NCI-H524 treated with DMSO at 0.1 percent for 48 hours (cell line): ENCODE data around the gene PHPT1.
A peak's percentile ranks its signal among the peaks of the same experiment; 100 is the strongest.
"Not testable (repeated sequence)": the region's sequence is repeated elsewhere in the genome, so short reads cannot be mapped to it uniquely, and the experiment has no call there.

ENCODE experiments used
- DNase-seq: peaks from one replicate; lab custom pipeline; 2025; lab: John Stamatoyannopoulos, UW

PHPT1 gene

DNA sequence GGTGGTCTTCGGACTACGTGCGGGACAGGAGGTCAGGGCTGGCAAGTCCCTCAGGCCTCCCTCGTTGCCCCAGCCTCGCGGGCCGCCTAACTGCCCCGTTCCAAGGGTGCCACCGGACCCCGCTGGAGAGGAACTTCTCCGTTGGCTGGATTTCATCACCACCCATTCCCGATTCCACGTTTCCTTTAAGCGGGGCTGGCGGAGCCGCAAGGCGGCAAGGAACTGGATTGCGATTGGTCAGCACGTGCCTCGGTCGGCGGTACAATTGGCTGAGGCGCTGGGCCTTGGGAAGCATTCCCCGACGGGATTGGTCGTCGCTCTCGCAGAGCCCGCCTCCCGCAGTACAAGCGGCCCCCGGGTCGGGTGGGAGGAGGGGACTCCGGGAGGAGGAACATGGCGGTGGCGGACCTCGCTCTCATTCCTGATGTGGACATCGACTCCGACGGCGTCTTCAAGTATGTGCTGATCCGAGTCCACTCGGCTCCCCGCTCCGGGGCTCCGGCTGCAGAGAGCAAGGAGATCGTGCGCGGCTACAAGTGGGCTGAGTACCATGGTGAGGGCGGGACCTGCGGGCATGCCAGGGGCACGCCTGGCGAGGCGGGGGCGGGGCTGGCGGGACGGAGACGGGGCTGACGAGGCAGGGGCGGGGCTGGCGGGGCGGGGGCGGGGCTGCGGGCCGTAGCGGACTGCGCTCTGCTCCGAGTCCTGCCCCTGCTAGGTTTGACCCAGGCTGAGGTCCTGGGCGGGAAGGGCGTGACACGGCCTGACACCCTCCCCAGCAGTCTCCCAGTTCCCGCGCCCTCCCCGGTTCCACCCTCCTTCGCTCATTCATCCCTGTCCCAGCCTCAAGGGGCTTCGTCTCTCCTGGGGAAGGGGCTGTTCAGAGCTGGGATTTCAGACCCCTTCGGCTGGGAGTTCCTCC, at the start of gene PHPT1:
Gene PHPT1, plus strand, starts transcription at position 372 of the 922 bp plus-strand sequence. Its CDS starts 22 bp downstream, at position 394.
- DNase-seq, result peak; percentile 97

DNA sequence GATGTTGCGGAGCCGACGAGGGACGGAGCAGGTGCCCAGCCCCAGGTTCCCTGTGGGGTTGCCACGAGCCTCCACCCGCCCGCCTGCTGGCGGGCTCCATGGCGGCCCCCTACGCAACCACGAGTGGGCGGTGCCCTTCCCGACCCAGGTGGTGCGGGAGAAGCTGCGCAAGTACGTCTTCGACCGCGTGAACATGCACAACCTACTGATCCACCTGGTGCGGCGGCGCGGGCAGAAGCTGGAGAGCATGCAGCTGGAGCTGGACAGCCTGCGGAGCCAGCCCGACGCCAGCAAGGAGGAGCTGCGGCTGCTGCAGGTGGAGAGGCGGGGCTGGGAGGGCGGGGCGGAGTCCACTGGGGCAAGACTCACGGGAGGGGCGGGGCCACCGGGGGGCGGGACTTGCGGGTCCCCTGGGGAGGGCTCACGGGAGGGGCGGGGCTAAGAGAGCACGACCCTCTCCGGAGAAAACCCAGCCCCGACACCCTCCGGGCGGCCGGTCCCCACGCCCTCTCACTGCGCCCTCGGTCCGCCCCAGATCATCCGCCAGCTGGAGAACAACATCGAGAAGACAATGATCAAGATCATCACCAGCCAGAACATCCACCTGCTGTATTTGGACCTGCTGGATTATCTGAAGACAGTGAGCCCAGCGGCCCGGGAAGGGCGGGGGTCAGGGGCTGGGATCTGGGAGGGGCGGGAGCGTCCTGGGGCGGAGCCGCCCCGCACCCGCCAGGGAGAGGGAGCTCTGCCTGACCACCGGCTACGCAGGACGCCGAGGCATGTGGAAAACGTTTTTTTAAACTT, 49.2 kb upstream of the PHPT1 start:
- peak; percentile 73 for DNase-seq

DNA sequence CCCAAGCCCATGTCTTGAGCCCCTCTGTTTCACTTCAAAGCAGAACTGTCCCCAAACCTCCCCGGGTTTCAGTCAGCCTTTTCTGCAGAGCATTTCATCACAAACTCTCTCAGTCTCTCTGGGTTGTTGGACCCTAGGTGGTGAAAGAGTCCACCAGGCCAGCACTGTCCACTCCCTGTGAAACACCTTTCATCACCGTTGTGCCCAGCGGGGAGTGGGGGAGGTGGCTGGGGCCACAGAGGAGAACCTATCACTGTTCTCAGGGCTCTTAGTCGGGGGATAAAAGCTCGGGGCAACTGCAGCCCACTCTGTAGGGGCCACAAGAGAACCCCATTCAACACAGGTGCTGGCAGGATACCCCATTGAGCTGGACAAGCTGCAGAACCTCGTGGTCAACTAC, 46.9 kb upstream of the PHPT1 start:
- DNase-seq, result no peak

DNA sequence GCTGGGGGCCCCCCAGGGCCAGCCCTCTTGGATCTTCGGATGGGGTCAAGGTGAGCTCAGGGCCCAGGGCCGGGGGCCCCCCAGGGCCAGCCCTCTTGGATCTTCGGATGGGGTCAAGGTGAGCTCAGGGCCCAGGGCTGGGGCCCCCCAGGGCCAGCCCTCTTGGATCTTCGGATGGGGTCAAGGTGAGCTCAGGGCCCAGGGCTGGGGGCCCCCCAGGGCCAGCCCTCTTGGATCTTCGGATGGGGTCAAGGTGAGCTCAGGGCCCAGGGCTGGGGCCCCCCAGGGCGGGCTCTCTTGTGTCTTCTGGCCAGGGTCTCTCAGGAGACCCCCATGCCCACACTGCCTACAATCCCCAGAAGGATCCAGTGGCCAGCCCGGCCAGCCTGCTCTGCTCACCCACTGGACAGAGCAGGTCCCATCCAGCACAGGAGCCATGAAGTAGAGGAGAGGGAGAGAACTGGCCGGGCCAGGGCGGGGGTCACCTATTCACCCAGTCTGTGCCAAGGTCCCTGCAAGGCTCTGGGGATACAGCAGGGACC, 46.1 kb upstream of the PHPT1 start:
- DNase-seq, result not testable (repeated sequence)

DNA sequence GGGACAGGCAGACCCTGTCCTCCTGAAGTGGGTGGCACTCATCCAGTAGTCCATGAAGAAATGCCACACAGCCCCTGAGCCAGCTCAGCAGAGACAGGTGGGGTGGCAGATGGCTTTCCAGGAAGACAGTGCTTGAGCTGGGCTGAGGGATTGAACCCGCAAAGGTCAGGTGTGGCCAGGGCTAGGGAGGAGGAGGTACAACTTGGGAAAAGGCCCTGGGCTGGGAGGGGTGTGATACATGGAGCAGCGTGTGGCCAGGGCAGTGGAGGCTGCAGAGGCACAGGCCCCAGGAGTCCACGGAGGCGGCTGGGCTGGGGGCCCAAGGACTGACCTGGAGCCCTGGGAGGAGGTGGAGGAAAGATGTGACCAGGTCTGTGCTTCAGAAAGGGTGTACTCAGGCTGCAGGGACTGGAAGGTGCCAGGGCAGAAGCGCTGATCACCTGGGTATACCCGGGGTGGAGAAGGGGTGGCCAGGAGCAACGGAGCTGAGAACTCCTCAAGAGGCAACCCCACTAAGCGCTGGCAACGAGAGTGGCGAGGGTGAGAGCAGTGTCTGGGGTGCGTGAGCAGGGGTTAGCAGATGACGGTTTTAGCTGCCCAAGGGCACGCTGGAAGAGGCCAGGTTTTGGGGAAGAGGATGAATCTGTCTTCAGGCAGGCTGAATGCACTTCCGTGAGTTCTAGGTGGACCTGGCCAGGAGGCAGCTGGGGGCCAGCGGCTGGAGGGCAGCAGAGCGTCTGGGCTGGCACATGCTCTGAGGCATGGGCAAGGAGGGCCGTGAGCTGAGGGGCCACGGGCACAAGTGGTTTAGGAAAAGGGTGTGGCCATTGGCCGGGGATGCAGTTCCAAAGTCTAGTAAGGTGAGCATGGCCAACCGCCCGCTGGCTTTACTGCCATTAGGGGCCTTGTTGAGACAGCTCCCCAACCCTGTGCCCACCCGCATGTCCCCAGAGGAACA, 45.4 kb upstream of the PHPT1 start:
- peak; percentile 62 for DNase-seq

DNA sequence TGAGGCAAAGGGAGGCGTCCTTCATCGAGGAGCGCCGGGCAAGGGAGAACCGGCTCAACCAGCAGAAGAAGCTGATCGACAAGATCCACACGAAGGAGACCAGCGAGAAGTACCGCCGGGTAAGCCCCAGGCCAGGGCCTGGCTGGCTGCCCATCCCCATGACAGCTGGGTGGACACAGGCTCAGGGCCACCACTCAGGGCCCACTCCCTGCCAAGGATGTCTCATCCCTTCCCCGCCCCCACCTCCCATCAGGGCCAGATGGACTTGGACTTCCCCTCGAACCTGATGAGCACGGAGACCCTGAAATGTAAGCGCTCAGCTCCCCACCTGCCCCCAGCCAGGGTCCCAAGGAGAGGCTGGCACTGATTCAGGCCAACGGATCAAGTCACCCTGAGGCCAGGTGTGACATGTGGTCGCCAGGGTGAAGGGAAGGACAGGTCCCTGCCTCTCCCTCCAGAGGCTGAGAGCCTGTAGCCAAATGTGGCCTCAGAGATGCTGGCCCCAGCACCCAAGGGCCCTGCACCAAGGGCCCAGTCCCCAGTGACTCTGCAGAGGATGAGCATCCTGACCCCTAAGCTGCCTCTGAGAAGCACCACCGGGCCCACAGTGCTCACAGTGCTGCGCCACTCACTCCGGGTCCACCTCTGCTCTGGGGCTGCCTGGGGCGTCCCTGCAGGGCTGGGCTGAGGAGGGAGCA, 44.6 kb upstream of the PHPT1 start:
- DNase-seq, result no peak

DNA sequence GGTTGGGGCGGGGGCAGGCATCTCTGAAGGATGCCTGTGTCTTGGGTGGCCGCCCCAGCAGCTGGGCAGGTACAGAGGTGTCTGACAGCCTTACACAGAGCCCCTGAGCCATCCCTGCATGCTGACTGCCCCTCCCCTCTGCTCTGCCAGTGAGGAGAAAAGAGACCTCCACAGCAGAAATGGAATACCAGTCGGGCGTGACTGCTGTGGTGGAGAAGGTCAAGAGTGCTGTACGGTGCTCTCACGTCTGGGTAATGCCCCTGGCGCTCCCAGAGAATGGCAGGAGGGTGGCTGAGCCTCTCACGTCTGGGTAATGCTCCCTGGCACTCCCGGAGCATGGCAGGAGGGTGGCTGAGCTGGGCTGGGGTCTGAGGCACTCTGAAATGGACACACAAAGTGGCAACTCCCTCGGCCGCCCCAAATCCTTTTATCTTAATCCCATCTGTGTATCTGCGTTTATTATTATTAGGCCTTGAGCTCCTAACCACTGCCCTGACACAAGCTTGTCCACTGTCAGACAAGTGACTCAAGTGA, 43.9 kb upstream of the PHPT1 start:
- DNase-seq, result no peak

DNA sequence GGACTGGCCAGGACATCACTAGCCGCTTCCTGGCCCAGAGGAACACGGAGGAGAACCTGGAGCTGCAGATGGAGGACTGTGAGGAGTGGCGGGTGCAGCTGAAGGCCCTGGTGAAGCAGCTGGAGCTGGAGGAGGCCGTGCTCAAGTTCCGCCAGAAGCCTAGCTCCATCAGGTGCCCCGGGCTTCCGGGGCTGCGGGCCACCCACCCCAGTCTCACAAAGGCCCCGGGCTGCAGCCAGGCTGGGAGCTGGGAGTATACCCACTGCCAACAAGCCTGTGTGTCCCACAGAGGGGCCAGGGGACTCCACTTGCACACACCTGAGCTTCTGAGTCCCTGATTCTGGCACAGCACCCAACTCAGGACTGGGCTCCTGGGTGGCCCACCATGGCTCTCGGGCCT, 43.1 kb upstream of the PHPT1 start:
- no peak for DNase-seq

DNA sequence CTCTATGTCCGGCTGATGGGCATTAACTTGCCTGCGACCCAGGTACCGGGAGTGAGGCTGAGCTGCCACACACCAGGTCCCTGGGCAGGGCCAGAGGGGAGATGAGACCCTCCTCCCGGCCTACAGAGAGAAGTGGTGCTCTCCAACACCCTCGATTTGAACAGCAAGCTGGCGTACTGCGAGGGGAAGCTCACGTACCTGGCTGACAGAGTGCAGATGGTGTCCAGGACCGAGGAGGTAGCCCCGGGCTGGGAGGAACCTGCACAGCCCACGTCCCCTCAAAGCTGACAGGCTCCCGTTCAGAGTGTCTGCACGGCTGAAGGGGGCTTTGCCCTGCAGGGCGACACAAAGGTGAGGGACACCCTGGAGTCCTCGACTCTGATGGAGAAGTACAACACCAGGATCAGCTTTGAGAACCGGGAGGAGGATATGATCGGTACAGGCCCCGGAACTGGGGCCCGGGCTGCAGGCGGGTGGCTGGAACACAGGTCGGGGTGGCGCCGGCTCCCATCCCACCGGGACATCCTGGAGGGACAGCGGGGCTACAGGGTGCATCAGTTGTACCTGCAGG, 42.5 kb upstream of the PHPT1 start:
- DNase-seq, result no peak

DNA sequence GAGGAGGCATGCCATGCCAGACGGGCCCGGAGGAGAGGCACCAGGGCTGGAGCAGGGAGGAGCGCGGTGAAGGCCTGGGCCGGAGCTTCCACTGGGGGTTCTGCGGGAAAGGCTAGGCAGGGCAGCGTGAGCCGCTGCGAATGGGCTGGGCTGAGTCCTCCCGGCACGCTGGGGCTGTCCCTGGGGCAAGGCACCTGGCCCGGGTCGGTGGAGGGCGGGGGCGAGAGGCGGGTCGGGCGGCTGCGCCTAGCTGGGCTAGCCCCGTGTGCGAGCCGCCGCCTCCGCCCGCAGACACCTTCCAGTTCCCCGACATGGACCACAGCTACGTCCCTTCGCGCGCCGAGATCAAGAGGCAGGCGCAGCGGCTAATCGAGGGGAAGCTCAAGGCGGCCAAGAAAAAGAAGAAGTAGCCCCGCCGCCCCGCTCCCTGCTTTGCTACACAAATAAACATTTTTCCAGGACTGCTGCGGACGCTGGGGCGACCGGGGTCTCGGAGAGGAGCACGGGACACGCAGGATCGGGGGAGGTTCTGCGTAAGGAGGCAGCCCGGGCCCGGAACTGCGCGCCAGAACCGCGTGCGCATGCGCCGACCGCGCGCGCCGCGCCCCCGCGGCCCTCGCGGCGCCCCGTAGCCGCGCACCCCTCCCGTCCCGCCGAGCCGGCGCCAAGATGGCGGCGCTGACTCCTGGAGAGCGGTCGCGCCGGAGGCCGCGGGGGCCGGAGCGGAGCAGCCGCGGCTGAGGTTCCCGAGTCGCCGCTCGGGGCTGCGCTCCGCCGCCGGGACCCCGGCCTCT, 41.7 kb upstream of the PHPT1 start, which contains the start of gene RABL6:
Gene RABL6, plus strand, starts transcription at position 668 of the 794 bp plus-strand sequence. CDS start 249 bp downstream, outside the sequence.
- DNase-seq, result no peak

DNA sequence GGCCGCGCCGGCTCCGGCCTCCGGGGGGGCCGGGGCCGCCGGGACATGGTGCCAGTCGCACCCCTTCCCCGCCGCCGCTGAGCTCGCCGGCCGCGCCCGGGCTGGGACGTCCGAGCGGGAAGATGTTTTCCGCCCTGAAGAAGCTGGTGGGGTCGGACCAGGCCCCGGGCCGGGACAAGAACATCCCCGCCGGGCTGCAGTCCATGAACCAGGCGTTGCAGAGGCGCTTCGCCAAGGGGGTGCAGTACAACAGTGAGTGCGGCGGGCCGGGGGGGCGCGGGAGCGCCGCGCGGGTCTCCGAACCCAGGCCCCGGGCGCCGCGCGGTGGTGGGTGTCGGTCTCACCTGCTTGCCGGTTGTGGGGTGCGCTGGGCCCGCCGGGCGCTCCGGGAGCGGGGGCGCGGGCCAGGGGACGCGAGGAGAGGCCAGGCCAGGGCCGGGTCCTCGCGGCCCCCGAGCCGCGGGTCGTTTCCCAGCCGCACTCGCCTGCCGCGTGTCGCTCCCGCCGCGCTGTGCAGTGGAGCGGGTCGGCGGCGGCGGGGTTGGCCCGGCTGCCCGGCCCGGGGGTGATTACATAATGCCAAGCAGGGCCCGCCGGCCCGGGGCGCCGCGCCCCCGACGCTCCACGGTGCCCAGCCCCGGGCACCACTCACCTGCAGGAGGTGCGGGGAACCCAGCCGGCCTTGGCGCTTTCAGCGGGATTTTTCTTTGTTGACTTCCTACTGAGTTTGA, 41.0 kb upstream of the PHPT1 start:
- DNase-seq, result no peak

DNA sequence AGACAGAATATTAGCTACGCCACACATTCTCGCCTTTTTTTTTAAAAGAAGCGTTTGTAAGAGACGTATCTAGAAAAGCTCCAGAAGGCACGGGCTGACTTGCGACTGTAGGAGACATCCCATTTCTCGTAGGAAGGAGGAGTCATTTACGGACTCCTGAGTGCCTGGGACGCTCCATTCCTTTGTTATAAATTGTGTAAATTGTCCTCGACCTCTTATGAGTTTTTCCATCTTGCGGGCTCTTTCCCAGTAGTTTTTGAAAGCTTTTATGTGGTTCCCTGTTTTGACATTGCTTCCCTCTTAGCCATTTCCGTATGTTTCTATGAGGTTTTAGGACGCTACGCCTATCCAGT, 40.4 kb upstream of the PHPT1 start:
- no peak for DNase-seq

DNA sequence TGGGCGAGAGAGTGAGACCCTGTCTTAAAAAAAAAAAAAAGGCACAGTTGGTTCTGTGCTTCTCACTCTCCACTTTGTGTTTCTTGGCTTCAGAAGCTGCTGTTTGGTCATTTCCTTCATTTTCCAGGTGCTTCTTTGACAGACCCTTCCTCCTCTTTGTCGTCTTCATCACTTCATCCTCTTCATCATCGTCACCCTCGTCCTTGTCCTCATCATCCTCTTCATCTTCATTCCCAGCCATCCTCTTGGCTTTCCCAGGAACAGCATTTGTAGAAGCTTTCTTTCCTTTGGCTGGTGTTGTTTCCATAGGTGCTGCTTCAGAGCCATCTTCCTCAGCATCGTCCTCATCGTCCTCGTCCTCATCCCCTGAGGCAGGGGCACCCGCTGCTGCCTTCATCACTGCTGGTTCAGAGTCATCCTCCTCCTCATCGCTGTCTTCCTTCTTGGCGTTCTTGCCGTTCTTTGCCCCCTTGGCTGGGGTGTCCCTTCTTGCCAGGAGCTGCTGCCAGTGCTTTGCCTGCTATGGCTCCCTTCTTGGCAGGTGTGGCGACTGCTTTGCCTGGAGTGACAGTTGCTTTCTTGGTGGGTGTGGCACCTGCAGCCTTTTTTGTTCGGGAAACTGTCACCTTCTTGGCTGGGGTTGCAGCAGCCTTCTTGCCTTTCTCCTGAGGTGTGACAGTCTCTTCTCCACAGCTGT, 34.3 kb upstream of the PHPT1 start:
- no peak for DNase-seq

DNA sequence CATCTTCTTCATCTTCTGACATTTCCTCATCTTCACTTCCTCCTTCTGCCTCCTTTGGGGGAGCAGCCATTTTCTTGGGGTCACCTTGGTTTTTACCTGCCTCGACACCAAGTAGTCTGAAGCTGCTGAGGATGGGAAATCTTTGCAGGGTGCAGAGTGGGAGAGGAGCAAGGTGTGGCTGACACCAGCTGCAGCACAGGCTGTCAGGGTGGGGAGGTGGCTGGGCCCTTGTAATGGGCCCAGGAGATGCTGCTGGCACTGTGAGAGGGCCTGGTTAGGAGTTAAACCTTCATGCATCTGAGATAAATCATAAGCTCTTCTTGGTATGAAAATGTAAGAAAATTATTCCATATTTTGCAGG, 33.8 kb upstream of the PHPT1 start:
- DNase-seq, result no peak

DNA sequence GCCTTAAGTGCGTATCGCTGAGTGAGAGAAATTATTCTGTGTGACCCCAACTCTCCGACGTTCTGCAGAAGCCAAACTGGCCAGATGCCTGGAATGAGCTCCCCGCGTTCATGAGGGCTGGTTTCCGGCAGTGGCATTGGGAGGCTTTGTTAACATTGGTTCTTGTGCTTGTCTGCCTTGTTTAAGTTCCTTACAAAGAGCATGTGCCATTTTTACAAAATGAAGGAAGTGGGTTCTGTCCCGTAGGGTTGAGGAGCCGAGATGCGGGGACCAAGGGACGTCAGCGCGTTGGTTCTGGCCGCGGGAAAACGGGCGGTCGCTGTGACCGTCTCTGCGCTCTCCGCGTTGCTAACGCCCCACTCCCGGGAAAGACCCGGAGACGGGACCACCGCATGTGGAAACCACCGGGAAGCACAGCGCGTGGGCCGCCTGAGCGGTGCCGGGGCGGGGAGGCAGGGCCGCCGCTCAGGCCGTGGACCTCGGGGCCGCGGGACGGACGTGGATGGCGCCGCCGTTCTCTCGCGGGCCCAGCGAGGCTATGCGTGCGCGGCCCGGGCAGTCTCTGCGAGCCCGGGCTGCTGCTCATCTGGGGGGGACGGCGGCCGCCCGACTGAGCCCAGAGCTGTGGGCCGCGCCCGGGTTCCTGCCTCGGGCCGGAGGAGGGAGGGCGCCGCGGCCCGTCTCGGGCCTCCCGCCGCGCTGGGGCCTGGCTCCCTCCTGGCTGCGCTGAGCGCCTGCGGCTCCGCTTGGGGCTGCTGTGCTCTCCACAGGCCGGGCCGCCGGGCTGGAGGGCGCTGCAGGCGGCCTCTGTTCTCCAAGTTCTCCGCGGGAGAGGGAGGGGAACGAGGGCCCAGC, 28.0 kb upstream of the PHPT1 start:
- no peak for DNase-seq

DNA sequence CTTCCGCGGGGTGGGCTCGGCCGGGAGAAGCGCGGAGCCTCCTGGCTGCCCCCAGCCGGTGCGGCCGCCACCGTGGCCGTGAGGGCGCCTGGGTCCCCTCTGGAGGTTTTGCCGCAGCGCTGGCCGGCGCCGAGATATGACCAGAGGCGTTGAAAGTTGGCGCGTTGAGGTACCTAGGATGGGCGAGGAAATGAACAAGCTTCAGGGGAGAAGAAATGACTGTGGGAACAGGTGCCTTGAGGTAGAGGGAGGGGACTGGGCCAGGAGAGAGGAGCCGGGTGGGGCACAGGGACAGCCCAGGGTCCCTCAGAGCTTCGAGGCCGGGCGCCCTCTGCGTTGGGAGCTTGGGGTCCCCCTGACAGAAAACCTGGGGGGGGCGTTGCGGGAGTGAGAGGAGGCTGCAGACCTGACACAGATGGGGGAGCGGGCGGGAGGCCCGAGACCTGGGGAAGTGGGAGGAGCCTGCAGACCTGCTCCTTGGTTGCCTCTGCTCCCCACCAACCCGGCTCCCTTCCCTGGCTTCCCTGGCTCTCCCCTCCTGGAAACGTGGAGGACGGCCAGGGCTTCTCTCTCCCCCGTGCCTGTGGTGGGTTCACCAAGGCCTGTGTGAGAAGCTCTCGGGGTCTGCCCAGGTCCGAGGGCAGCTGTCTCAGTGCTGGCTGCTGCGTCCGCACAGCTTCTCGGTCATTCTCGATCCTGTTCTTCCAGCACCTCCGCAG, 27.2 kb upstream of the PHPT1 start:
- no peak for DNase-seq
